SK-N-SH treated with all-trans-retinoic acid at 6 μM for 48 hours (cell line): Measurements from ENCODE around the gene HRH3.

Experiments used
- ATAC-seq: fragments of 200-7000 bp; cut with Tn5 transposase; 3 replicates; pipeline ENCODE4 v1.9.1; 2020; ENCODE audit warnings: mild to moderate bottlenecking, moderate library complexity
- ARNTL ChIP-seq: fragments of 450-650 bp; formaldehyde crosslinking; IDR thresholded peaks from 2 replicates; pipeline ENCODE4 v1.5.0; 2020; ENCODE audit warnings: low read depth, mild to moderate bottlenecking, moderate library complexity, borderline replicate concordance
- BACH2 ChIP-seq: fragments of 250-450 bp; sonication (Bioruptor Pico); IDR thresholded peaks from 2 replicates; pipeline ENCODE4 v1.9.0; 2021; ENCODE audit warnings: mild to moderate bottlenecking, borderline replicate concordance
- CREB5 ChIP-seq: fragments of 250-450 bp; sonication (Bioruptor Pico); IDR thresholded peaks from 2 replicates; pipeline ENCODE4 v1.5.1; 2020; ENCODE audit warnings: low read depth, mild to moderate bottlenecking, moderate library complexity
- CSDC2 ChIP-seq: fragments of 250-450 bp; sonication (Bioruptor Pico); IDR thresholded peaks from 2 replicates; pipeline ENCODE4 v1.5.0; 2020; ENCODE audit warnings: mild to moderate bottlenecking, moderate library complexity
- CSRNP3 ChIP-seq: fragments of 250-450 bp; sonication (Bioruptor Pico); IDR thresholded peaks from 2 replicates; pipeline ENCODE4 v1.5.1; 2021; ENCODE audit warnings: mild to moderate bottlenecking, moderate library complexity
- ESRRG ChIP-seq: fragments of 250-450 bp; sonication (Bioruptor Pico); IDR thresholded peaks from 2 replicates; pipeline ENCODE4 v1.6.1; 2021; ENCODE audit warnings: mild to moderate bottlenecking
- GLIS3 ChIP-seq: fragments of 250-450 bp; sonication (Bioruptor Pico); IDR thresholded peaks from 2 replicates; pipeline ENCODE4 v1.5.0; 2020; ENCODE audit warnings: mild to moderate bottlenecking, moderate library complexity
- ISL1 ChIP-seq: fragments of 250-450 bp; sonication (Bioruptor Pico); IDR thresholded peaks from 2 replicates; pipeline ENCODE4 v2.1.2; 2022; ENCODE audit warnings: mild to moderate bottlenecking, moderate library complexity
- OSR1 ChIP-seq: fragments of 250-450 bp; sonication (Bioruptor Pico); IDR thresholded peaks from 2 replicates; pipeline ENCODE4 v1.8.0; 2022; ENCODE audit warnings: moderate library complexity, mild to moderate bottlenecking, inconsistent platforms
- RARB ChIP-seq: fragments of 250-450 bp; sonication (Bioruptor Pico); IDR thresholded peaks from 2 replicates; pipeline ENCODE4 v1.8.0; 2021; ENCODE audit warnings: mild to moderate bottlenecking, moderate library complexity
- SNAI2 ChIP-seq: fragments of 250-450 bp; sonication (Bioruptor Pico); IDR thresholded peaks from 2 replicates; pipeline ENCODE4 v1.5.0; 2020; ENCODE audit warnings: mild to moderate bottlenecking, moderate library complexity
- TCF4 ChIP-seq: fragments of 250-450 bp; sonication (Bioruptor Pico); IDR thresholded peaks from 2 replicates; pipeline ENCODE4 v1.8.0; 2021; ENCODE audit warnings: mild to moderate bottlenecking, moderate library complexity, borderline replicate concordance
- TOX ChIP-seq: fragments of 250-450 bp; sonication (Bioruptor Pico); IDR thresholded peaks from 2 replicates; pipeline ENCODE4 v1.8.0; 2021; ENCODE audit warnings: mild to moderate bottlenecking, moderate library complexity, borderline replicate concordance
- ZC3H10 ChIP-seq: fragments of 250-450 bp; sonication (Bioruptor Pico); IDR thresholded peaks from 2 replicates; pipeline ENCODE4 v1.5.1; 2021; ENCODE audit warnings: mild to moderate bottlenecking, moderate library complexity
- ZFP3 ChIP-seq: fragments of 250-450 bp; sonication (Bioruptor Pico); IDR thresholded peaks from 2 replicates; pipeline ENCODE4 v1.5.0; 2020; ENCODE audit warnings: mild to moderate bottlenecking, moderate library complexity
- ZFP30 ChIP-seq: fragments of 450-650 bp; formaldehyde crosslinking; IDR thresholded peaks from 2 replicates; pipeline ENCODE4 v1.5.0; 2022; ENCODE audit warnings: mild to moderate bottlenecking, moderate library complexity
- ZNF565 ChIP-seq: fragments of 450-650 bp; formaldehyde crosslinking; conservative IDR thresholded peaks from 2 replicates; pipeline ENCODE4 v1.5.0; 2020; ENCODE audit warnings: low read depth, mild to moderate bottlenecking, moderate library complexity
- ZNF70 ChIP-seq: fragments of 450-650 bp; formaldehyde crosslinking; IDR thresholded peaks from 2 replicates; pipeline ENCODE4 v1.5.0; 2020; ENCODE audit warnings: mild to moderate bottlenecking, moderate library complexity
- ZNF8 ChIP-seq: fragments of 450-650 bp; formaldehyde crosslinking; IDR thresholded peaks from 2 replicates; pipeline ENCODE4 v1.5.0; 2020; ENCODE audit warnings: mild to moderate bottlenecking, moderate library complexity
- TF ChIP-seq, protein P1 (sequence below): fragments of 250-450 bp; sonication (Bioruptor Pico); IDR thresholded peaks from 2 replicates; pipeline ENCODE4 v1.8.0; 2020; ENCODE audit warnings: mild to moderate bottlenecking, moderate library complexity, borderline replicate concordance
- TF ChIP-seq, protein P2 (sequence below): fragments of 250-450 bp; sonication (Bioruptor Pico); IDR thresholded peaks from 2 replicates; pipeline ENCODE4 v1.5.0; 2020; ENCODE audit warnings: mild to moderate bottlenecking, moderate library complexity
- TF ChIP-seq, protein P3 (sequence below): fragments of 250-450 bp; sonication (Bioruptor Pico); IDR thresholded peaks from 2 replicates; pipeline ENCODE4 v1.8.0; 2021; ENCODE audit warnings: low read depth, mild to moderate bottlenecking, moderate library complexity, borderline replicate concordance

HRH3 gene

DNA sequence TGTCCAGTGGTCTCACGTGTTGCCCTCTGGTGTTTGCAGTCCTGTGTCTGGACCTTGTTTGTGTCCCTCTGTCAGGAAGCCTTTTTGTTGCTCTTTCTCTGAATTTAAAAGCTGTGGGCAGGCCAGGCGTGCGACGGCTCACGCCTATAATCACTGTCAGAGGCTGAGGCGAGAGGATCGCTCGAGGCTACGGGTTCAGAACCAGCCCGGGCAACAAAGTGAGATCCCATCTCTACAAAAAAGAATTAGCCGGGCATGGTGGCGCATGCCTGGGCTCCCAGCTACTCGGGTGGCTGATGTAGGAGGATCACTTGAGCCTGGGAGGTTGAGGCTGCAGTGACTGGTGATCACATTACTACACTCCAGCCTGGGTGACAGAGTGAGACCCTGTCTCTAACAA lies 46.8 kb upstream of the HRH3 start:
- TF ChIP-seq ZNF70 (CRISPR knock-in tag) (no peak), TOX (CRISPR knock-in tag) (no peak), ZNF565 (no peak), ZFP30 (CRISPR knock-in tag) (no peak)
- TF ChIP-seq, protein P1, sequence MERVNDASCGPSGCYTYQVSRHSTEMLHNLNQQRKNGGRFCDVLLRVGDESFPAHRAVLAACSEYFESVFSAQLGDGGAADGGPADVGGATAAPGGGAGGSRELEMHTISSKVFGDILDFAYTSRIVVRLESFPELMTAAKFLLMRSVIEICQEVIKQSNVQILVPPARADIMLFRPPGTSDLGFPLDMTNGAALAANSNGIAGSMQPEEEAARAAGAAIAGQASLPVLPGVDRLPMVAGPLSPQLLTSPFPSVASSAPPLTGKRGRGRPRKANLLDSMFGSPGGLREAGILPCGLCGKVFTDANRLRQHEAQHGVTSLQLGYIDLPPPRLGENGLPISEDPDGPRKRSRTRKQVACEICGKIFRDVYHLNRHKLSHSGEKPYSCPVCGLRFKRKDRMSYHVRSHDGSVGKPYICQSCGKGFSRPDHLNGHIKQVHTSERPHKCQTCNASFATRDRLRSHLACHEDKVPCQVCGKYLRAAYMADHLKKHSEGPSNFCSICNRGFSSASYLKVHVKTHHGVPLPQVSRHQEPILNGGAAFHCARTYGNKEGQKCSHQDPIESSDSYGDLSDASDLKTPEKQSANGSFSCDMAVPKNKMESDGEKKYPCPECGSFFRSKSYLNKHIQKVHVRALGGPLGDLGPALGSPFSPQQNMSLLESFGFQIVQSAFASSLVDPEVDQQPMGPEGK (CRISPR knock-in tag) = no peak
- no peak for ATAC-seq

GRCh38 chr20:62266340-62266739 lies 46.3 kb upstream of the HRH3 start:
- no peak for ATAC-seq
- TF ChIP-seq TCF4 (no peak), TOX (CRISPR knock-in tag) (no peak), RARB (CRISPR knock-in tag) (no peak), CSDC2 (CRISPR knock-in tag) (no peak), ZC3H10 (CRISPR knock-in tag) (no peak)
- TF ChIP-seq, protein P2, sequence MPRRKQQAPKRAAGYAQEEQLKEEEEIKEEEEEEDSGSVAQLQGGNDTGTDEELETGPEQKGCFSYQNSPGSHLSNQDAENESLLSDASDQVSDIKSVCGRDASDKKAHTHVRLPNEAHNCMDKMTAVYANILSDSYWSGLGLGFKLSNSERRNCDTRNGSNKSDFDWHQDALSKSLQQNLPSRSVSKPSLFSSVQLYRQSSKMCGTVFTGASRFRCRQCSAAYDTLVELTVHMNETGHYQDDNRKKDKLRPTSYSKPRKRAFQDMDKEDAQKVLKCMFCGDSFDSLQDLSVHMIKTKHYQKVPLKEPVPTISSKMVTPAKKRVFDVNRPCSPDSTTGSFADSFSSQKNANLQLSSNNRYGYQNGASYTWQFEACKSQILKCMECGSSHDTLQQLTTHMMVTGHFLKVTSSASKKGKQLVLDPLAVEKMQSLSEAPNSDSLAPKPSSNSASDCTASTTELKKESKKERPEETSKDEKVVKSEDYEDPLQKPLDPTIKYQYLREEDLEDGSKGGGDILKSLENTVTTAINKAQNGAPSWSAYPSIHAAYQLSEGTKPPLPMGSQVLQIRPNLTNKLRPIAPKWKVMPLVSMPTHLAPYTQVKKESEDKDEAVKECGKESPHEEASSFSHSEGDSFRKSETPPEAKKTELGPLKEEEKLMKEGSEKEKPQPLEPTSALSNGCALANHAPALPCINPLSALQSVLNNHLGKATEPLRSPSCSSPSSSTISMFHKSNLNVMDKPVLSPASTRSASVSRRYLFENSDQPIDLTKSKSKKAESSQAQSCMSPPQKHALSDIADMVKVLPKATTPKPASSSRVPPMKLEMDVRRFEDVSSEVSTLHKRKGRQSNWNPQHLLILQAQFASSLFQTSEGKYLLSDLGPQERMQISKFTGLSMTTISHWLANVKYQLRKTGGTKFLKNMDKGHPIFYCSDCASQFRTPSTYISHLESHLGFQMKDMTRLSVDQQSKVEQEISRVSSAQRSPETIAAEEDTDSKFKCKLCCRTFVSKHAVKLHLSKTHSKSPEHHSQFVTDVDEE = no peak

GRCh38 chr20:62265365-62265764 lies 45.3 kb upstream of the HRH3 start:
- ATAC-seq = no peak

More at GRCh38 chr20:62265365-62265764, 45.3 kb upstream of the HRH3 start:
- TF ChIP-seq ARNTL (no peak), CSRNP3 (CRISPR knock-in tag) (no peak), ZNF8 (CRISPR knock-in tag) (no peak), CSDC2 (CRISPR knock-in tag) (no peak), TOX (CRISPR knock-in tag) (no peak), GLIS3 (CRISPR knock-in tag) (no peak), ZNF70 (CRISPR knock-in tag) (no peak), ZFP30 (CRISPR knock-in tag) (no peak), CREB5 (no peak), TCF4 (no peak), OSR1 (CRISPR knock-in tag) (no peak), ISL1 (CRISPR knock-in tag) (no peak), ZFP3 (CRISPR knock-in tag) (no peak), BACH2 (CRISPR knock-in tag) (no peak), SNAI2 (CRISPR knock-in tag) (no peak), ESRRG (CRISPR knock-in tag) (no peak), ZNF565 (no peak)
- TF ChIP-seq, protein P3, sequence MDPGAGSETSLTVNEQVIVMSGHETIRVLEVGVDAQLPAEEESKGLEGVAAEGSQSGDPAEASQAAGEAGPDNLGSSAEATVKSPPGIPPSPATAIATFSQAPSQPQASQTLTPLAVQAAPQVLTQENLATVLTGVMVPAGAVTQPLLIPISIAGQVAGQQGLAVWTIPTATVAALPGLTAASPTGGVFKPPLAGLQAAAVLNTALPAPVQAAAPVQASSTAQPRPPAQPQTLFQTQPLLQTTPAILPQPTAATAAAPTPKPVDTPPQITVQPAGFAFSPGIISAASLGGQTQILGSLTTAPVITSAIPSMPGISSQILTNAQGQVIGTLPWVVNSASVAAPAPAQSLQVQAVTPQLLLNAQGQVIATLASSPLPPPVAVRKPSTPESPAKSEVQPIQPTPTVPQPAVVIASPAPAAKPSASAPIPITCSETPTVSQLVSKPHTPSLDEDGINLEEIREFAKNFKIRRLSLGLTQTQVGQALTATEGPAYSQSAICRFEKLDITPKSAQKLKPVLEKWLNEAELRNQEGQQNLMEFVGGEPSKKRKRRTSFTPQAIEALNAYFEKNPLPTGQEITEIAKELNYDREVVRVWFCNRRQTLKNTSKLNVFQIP (CRISPR knock-in tag) = no peak
